ENCODE results near the gene ADORA2A.

Gene ADORA2A

GRCh38 chr22:24440718-24441405, 13.5 kb downstream of the ADORA2A start:
- POLR2A ChIA-PET: no interaction called here
- no peak for TF ChIP-seq HDGF (IDR thresholded peaks at IDR 0.05; ENCODE audit: borderline replicate concordance)
- no peak for TF ChIP-seq ZNF384 (IDR thresholded peaks at IDR 0.05)
- TF ChIP-seq SUZ12 (IDR thresholded peaks at IDR 0.05): no peak
- TF ChIP-seq CTBP1 (IDR thresholded peaks at IDR 0.05; ENCODE audit: borderline replicate concordance): no peak
- no peak for TF ChIP-seq TARDBP (IDR thresholded peaks at IDR 0.05)
- no peak for TF ChIP-seq ELF4 (IDR thresholded peaks at IDR 0.05)
- TF ChIP-seq SP1 (IDR thresholded peaks at IDR 0.05): no peak
- TF ChIP-seq PKNOX1 (IDR thresholded peaks at IDR 0.05): no peak
- no peak for TF ChIP-seq FOXK2 (IDR thresholded peaks at IDR 0.05)
- no peak for TF ChIP-seq BHLHE40 (IDR thresholded peaks at IDR 0.05; ENCODE audit: borderline replicate concordance)
- TF ChIP-seq FOXA1 (IDR thresholded peaks at IDR 0.05): no peak
- TF ChIP-seq L3MBTL2 (conservative IDR thresholded peaks at IDR 0.05): no peak
- no peak for TF ChIP-seq LEF1 (IDR thresholded peaks at IDR 0.05; ENCODE audit: borderline replicate concordance)
- no peak for TF ChIP-seq NFRKB (IDR thresholded peaks at IDR 0.05)
- TF ChIP-seq ARNT (IDR thresholded peaks at IDR 0.05): no peak
- TF ChIP-seq FOXM1 (IDR thresholded peaks at IDR 0.05; ENCODE audit: borderline replicate concordance): no peak
- no peak for DNase-seq (ENCODE audit: extremely low spot score)
- CTCF ChIA-PET: no interaction called here

GRCh38 chr22:24441406-24442351, 14.3 kb downstream of the ADORA2A start:
- CTCF ChIA-PET: interaction anchor here (0.6 kb wide), 1 partner anchor 36 kb away, joined by 3 read pairs; no protein-coding TSS in a partner anchor
- POLR2A ChIA-PET: no interaction called here
- no peak for TF ChIP-seq ARNT (IDR thresholded peaks at IDR 0.05)
- no peak for TF ChIP-seq L3MBTL2 (conservative IDR thresholded peaks at IDR 0.05)
- no peak for TF ChIP-seq FOXA1 (IDR thresholded peaks at IDR 0.05)
- TF ChIP-seq LEF1 (IDR thresholded peaks at IDR 0.05; ENCODE audit: borderline replicate concordance): no peak
- TF ChIP-seq SUZ12 (IDR thresholded peaks at IDR 0.05): no peak
- no peak for TF ChIP-seq ELF4 (IDR thresholded peaks at IDR 0.05)
- TF ChIP-seq FOXK2 (IDR thresholded peaks at IDR 0.05): no peak
- no peak for TF ChIP-seq ZNF384 (IDR thresholded peaks at IDR 0.05)
- no peak for TF ChIP-seq PKNOX1 (IDR thresholded peaks at IDR 0.05)
- no peak for TF ChIP-seq SP1 (IDR thresholded peaks at IDR 0.05)
- no peak for TF ChIP-seq CTBP1 (IDR thresholded peaks at IDR 0.05; ENCODE audit: borderline replicate concordance)
- DNase-seq (ENCODE audit: extremely low spot score): no peak

GRCh38 chr22:24442352-24442744, 14.9 kb downstream of the ADORA2A start:
- ChIA-PET CTCF (interaction anchor here (0.6 kb wide), 1 partner anchor 36 kb away, joined by 3 read pairs; no protein-coding TSS in a partner anchor), POLR2A (no interaction called here)
- TF ChIP-seq ARNT (IDR thresholded peaks at IDR 0.05) (no peak), SP1 (IDR thresholded peaks at IDR 0.05) (no peak), HDGF (IDR thresholded peaks at IDR 0.05; ENCODE audit: borderline replicate concordance) (no peak), SUZ12 (IDR thresholded peaks at IDR 0.05) (no peak), BHLHE40 (IDR thresholded peaks at IDR 0.05; ENCODE audit: borderline replicate concordance) (no peak), L3MBTL2 (conservative IDR thresholded peaks at IDR 0.05) (no peak), PKNOX1 (IDR thresholded peaks at IDR 0.05) (no peak)
- DNase-seq (ENCODE audit: extremely low spot score): no peak

GRCh38 chr22:24443668-24444067, 16.3 kb downstream of the ADORA2A start:
- no peak for TF ChIP-seq CTBP1 (IDR thresholded peaks at IDR 0.05; ENCODE audit: borderline replicate concordance)
- TF ChIP-seq PKNOX1 (IDR thresholded peaks at IDR 0.05): peak; percentile 57
- no peak for TF ChIP-seq ZNF384 (IDR thresholded peaks at IDR 0.05)
- no peak for TF ChIP-seq FOXM1 (IDR thresholded peaks at IDR 0.05; ENCODE audit: borderline replicate concordance)
- DNase-seq (ENCODE audit: extremely low spot score): no peak
- CTCF ChIA-PET: no interaction called here
- POLR2A ChIA-PET: no interaction called here

- no peak for DNase-seq (ENCODE audit: extremely low spot score)
- CTCF ChIA-PET: no interaction called here
- POLR2A ChIA-PET: no interaction called here
- TF ChIP-seq HDGF (IDR thresholded peaks at IDR 0.05; ENCODE audit: borderline replicate concordance) (no peak), ELF4 (IDR thresholded peaks at IDR 0.05) (no peak), FOXK2 (IDR thresholded peaks at IDR 0.05) (no peak), CTBP1 (IDR thresholded peaks at IDR 0.05; ENCODE audit: borderline replicate concordance) (no peak), TARDBP (IDR thresholded peaks at IDR 0.05) (no peak), PKNOX1 (IDR thresholded peaks at IDR 0.05) (no peak), ZNF384 (IDR thresholded peaks at IDR 0.05) (no peak), FOXM1 (IDR thresholded peaks at IDR 0.05; ENCODE audit: borderline replicate concordance) (no peak), SUZ12 (IDR thresholded peaks at IDR 0.05) (no peak), ARNT (IDR thresholded peaks at IDR 0.05) (no peak), LEF1 (IDR thresholded peaks at IDR 0.05; ENCODE audit: borderline replicate concordance) (no peak), NFRKB (IDR thresholded peaks at IDR 0.05) (no peak)
These were observed 16.9 kb downstream of the ADORA2A start for GRCh38 chr22:24444251-24444650.
